ENCODE measurements around the gene EXOSC9. TPM values are rescaled to one million over a fixed set of nuclear protein-coding genes. Genes with fewer than 3 reads are reported as not detected.

EXOSC9 gene
- total RNA-seq, 1 donor from 2014 or later, result 10.6 TPM

GRCh38 chr4:121790976-121791375 lies 10.1 kb upstream of the EXOSC9 start:
- DNase-seq (ENCODE audit: extremely low spot score in 2 of 2), result no peak
- TF ChIP-seq POLR2AphosphoS5 (IDR thresholded peaks at IDR 0.05; ENCODE audit: insufficient read depth in 1 of 2, low read depth in 1 of 2) (no peak), POLR2A (IDR thresholded peaks at IDR 0.05) (no peak)
- TF ChIP-seq, protein P1, sequence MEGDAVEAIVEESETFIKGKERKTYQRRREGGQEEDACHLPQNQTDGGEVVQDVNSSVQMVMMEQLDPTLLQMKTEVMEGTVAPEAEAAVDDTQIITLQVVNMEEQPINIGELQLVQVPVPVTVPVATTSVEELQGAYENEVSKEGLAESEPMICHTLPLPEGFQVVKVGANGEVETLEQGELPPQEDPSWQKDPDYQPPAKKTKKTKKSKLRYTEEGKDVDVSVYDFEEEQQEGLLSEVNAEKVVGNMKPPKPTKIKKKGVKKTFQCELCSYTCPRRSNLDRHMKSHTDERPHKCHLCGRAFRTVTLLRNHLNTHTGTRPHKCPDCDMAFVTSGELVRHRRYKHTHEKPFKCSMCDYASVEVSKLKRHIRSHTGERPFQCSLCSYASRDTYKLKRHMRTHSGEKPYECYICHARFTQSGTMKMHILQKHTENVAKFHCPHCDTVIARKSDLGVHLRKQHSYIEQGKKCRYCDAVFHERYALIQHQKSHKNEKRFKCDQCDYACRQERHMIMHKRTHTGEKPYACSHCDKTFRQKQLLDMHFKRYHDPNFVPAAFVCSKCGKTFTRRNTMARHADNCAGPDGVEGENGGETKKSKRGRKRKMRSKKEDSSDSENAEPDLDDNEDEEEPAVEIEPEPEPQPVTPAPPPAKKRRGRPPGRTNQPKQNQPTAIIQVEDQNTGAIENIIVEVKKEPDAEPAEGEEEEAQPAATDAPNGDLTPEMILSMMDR (IDR thresholded peaks at IDR 0.05), result no peak
- no peak overlapping the region for H3K27ac ChIP-seq
- intact Hi-C loops (cut with DNase I), result no loop called here
- H3K4me1 ChIP-seq, result no peaks in the 10 kb centered on the region
- no peaks in the 10 kb centered on the region for H3K27me3 ChIP-seq
- no peak overlapping the region for H3K4me3 ChIP-seq
- H3K36me3 ChIP-seq, result no peaks in the 10 kb centered on the region
- H3K9me3 ChIP-seq, result no peaks in the 10 kb centered on the region

- TF ChIP-seq POLR2A (IDR thresholded peaks at IDR 0.05) (no peak), POLR2AphosphoS5 (IDR thresholded peaks at IDR 0.05; ENCODE audit: insufficient read depth in 1 of 2, low read depth in 1 of 2) (no peak)
- TF ChIP-seq, protein P1 (IDR thresholded peaks at IDR 0.05), result no peak
- Histone ChIP-seq H3K36me3 (no peaks in the 10 kb centered on the region), H3K4me1 (no peaks in the 10 kb centered on the region), H3K27ac (no peak overlapping the region), H3K27me3 (no peaks in the 10 kb centered on the region), H3K4me3 (no peak overlapping the region), H3K9me3 (no peaks in the 10 kb centered on the region)
- no peak for DNase-seq (ENCODE audit: extremely low spot score in 2 of 2)
- intact Hi-C loops (cut with DNase I), result no loop called here
Observed at GRCh38 chr4:121791481-121791880, 9.6 kb upstream of the EXOSC9 start.

DNA sequence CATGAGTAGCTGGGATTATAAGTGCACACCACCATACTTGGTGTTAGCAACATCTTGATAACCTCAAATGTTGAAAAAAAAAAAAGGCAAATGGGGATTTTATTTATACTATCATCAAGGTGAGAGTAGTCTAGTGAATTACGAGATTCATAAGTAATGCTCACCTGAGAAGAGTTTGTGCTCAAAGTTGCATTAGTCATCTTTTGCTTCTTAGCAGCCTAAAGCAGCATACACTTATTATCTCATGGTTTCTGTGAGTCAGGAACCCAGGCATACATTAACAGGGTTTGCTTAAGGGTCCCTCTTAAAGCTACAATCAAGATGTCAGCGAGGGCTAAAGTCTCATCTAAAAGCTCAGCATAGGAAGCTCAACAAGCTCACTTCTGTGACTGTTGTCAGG lies 8.2 kb upstream of the EXOSC9 start:
- H3K4me3 ChIP-seq, result no peak overlapping the region
- H3K36me3 ChIP-seq, result no peaks in the 10 kb centered on the region
- intact Hi-C loops (cut with DNase I), result no loop called here
- no peaks in the 10 kb centered on the region for H3K4me1 ChIP-seq
- DNase-seq (ENCODE audit: extremely low spot score in 2 of 2), result no peak
- H3K9me3 ChIP-seq, result no peaks in the 10 kb centered on the region
- no peaks in the 10 kb centered on the region for H3K27me3 ChIP-seq
- no peak for TF ChIP-seq POLR2AphosphoS5 (IDR thresholded peaks at IDR 0.05; ENCODE audit: insufficient read depth in 1 of 2, low read depth in 1 of 2)
- TF ChIP-seq POLR2A (IDR thresholded peaks at IDR 0.05), result no peak
- TF ChIP-seq, protein P1 (IDR thresholded peaks at IDR 0.05), result no peak
- no peak overlapping the region for H3K27ac ChIP-seq

- Histone ChIP-seq H3K27me3 (no peaks in the 10 kb centered on the region), H3K4me3 (no peak overlapping the region), H3K27ac (no peak overlapping the region), H3K9me3 (no peaks in the 10 kb centered on the region), H3K4me1 (no peaks in the 10 kb centered on the region), H3K36me3 (no peaks in the 10 kb centered on the region)
- no peak for TF ChIP-seq POLR2A (IDR thresholded peaks at IDR 0.05)
- TF ChIP-seq, protein P1 (IDR thresholded peaks at IDR 0.05), result no peak
- TF ChIP-seq POLR2AphosphoS5 (IDR thresholded peaks at IDR 0.05; ENCODE audit: insufficient read depth in 1 of 2, low read depth in 1 of 2), result no peak
- intact Hi-C loops (cut with DNase I), result no loop called here
- no peak for DNase-seq (ENCODE audit: extremely low spot score in 2 of 2)
Observed at GRCh38 chr4:121794505-121795188, 6.5 kb upstream of the EXOSC9 start.

- TF ChIP-seq POLR2A (IDR thresholded peaks at IDR 0.05) (no peak), POLR2AphosphoS5 (IDR thresholded peaks at IDR 0.05; ENCODE audit: insufficient read depth in 1 of 2, low read depth in 1 of 2) (no peak)
- TF ChIP-seq, protein P1 (IDR thresholded peaks at IDR 0.05), result no peak
- H3K27me3 ChIP-seq, result no peaks in the 10 kb centered on the region
- no peak overlapping the region for H3K4me3 ChIP-seq
- DNase-seq (ENCODE audit: extremely low spot score in 2 of 2), result no peak
- H3K36me3 ChIP-seq, result no peaks in the 10 kb centered on the region
- H3K27ac ChIP-seq, result no peak overlapping the region
- H3K4me1 ChIP-seq, result no peaks in the 10 kb centered on the region
- intact Hi-C loops (cut with DNase I), result no loop called here
- H3K9me3 ChIP-seq, result no peaks in the 10 kb centered on the region
Observed at GRCh38 chr4:121796283-121796682, 4.8 kb upstream of the EXOSC9 start.
